Bronchial epithelial cell (primary cell): ENCODE measurements around the gene ZNF423. TPM values are rescaled to one million over a fixed set of nuclear protein-coding genes. Genes with fewer than 3 reads are reported as not detected.

Experiments used
- DNase-seq: peaks from one replicate; pipeline ENCODE4 v3.0.0-alpha.2; 2010; ENCODE audit warnings: low read depth
- FAIRE-seq: peaks from 2 replicates; lab custom pipeline; 2011; peaks lifted over from hg19 to GRCh38; lab: Jason Lieb, UNC
- H3K27me3 ChIP-seq: 2 replicates; pipeline ENCODE4 v1.5.1; 2011; ENCODE audit warnings: low read length; ENCODE audit not compliant: control insufficient read depth, insufficient read depth
- H3K36me3 ChIP-seq: 2 replicates; pipeline ENCODE4 v1.5.1; 2011; ENCODE audit warnings: low read length; ENCODE audit not compliant: control insufficient read depth, insufficient read depth
- H3K4me3 ChIP-seq: 2 replicates; pipeline ENCODE4 v1.5.1; 2011; ENCODE audit warnings: mild to moderate bottlenecking, low read depth, low read length, control low read depth
- total RNA-seq: library from RNA; depleted of rRNA; stranded (reverse); fragments of >200 nt; gene quantifications from 2 replicates; pipeline ENCODE4 v1.2.1, GENCODE V29; 2014
- TF ChIP-seq, protein P1 (sequence below): IDR thresholded peaks from 2 replicates; pipeline ENCODE4 v1.5.1; 2011; ENCODE audit warnings: mild to moderate bottlenecking, moderate library complexity, low read length, control low read depth, inconsistent platforms; ENCODE audit not compliant: insufficient read depth, severe bottlenecking

The ZNF423 gene
- total RNA-seq, 1 donor from 2014 or later, result under 0.01 TPM

DNA sequence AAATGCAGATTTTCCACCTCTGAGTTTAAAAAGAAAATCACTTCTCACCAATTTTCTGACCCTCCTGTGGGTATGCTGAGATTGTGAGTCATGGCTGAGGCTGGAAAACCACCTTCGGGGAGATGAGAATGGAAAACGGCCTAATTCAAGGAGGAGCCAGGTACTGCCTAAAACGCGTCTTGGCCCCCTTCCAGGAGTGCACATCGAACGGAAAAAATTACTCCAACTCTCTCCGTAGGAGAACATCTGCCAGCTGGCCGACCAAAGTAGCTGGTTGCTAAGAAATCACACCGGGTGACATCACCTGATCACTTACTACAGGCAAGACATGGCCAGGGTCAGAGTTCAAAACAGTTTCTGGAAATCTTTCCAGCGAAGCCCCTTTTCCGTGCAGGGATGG lies 107.6 kb downstream of the ZNF423 start:
- FAIRE-seq, result no peak

GRCh38 chr16:49747654-49748053 lies 108.3 kb downstream of the ZNF423 start:
- H3K36me3 ChIP-seq, result no peaks in the 10 kb centered on the region
- H3K27me3 ChIP-seq, result no peaks in the 10 kb centered on the region
- TF ChIP-seq, protein P1, sequence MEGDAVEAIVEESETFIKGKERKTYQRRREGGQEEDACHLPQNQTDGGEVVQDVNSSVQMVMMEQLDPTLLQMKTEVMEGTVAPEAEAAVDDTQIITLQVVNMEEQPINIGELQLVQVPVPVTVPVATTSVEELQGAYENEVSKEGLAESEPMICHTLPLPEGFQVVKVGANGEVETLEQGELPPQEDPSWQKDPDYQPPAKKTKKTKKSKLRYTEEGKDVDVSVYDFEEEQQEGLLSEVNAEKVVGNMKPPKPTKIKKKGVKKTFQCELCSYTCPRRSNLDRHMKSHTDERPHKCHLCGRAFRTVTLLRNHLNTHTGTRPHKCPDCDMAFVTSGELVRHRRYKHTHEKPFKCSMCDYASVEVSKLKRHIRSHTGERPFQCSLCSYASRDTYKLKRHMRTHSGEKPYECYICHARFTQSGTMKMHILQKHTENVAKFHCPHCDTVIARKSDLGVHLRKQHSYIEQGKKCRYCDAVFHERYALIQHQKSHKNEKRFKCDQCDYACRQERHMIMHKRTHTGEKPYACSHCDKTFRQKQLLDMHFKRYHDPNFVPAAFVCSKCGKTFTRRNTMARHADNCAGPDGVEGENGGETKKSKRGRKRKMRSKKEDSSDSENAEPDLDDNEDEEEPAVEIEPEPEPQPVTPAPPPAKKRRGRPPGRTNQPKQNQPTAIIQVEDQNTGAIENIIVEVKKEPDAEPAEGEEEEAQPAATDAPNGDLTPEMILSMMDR, result no peak
- H3K4me3 ChIP-seq, result no peak overlapping the region
- DNase-seq, result no peak
- FAIRE-seq, result no peak

More for the DNA sequence above, 107.6 kb downstream of the ZNF423 start:
- no peak for DNase-seq
- Histone ChIP-seq H3K27me3 (no peaks in the 10 kb centered on the region), H3K4me3 (no peak overlapping the region), H3K36me3 (no peaks in the 10 kb centered on the region)
- TF ChIP-seq, protein P1, result no peak

DNA sequence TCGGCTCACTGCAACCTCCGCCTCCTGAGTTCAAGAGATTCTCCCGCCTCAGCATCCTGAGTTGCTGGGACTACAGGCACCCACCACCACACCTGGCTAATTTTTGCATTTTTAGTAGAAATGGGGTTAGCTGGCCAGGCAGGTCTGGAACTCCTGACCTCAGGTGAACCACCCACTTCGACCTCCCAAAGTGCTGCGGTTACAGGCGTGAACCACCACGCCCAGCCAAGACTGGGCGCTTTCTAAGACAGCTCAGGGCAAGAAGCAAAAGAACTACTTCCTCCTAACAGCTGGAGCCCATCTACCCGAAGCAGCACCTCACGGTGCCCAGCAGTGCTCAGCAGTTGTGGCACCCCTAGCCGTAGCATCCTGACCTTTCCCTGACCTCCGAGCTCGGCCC lies 109.4 kb downstream of the ZNF423 start:
- no peaks in the 10 kb centered on the region for H3K27me3 ChIP-seq
- no peak overlapping the region for H3K4me3 ChIP-seq
- TF ChIP-seq, protein P1, result no peak
- DNase-seq (no peak), FAIRE-seq (no peak)
- no peaks in the 10 kb centered on the region for H3K36me3 ChIP-seq

DNA sequence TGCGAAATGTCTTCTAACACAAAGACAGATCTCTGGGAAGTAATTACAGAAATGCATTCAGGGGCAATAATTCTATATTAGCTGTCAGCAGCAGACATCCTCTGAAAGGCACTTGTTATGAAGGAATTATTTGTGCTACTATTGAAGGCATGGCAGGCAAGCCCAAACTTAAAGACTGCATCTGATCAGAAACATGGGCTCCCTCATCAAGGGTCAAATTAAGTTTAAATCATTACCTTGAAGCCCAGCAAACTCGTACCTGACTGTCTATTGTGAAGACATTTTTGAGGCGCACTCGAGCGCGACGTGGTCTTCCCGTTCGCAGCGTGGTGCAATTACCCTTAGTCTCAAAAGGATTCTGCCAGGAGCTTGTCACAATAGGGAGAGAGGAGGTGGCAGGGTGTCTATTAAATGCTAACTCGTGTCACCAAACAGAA lies 110.6 kb downstream of the ZNF423 start:
- Histone ChIP-seq H3K4me3 (no peak overlapping the region), H3K27me3 (no peaks in the 10 kb centered on the region), H3K36me3 (no peaks in the 10 kb centered on the region)
- DNase-seq (no peak), FAIRE-seq (no peak)
- TF ChIP-seq, protein P1, result no peak

DNA sequence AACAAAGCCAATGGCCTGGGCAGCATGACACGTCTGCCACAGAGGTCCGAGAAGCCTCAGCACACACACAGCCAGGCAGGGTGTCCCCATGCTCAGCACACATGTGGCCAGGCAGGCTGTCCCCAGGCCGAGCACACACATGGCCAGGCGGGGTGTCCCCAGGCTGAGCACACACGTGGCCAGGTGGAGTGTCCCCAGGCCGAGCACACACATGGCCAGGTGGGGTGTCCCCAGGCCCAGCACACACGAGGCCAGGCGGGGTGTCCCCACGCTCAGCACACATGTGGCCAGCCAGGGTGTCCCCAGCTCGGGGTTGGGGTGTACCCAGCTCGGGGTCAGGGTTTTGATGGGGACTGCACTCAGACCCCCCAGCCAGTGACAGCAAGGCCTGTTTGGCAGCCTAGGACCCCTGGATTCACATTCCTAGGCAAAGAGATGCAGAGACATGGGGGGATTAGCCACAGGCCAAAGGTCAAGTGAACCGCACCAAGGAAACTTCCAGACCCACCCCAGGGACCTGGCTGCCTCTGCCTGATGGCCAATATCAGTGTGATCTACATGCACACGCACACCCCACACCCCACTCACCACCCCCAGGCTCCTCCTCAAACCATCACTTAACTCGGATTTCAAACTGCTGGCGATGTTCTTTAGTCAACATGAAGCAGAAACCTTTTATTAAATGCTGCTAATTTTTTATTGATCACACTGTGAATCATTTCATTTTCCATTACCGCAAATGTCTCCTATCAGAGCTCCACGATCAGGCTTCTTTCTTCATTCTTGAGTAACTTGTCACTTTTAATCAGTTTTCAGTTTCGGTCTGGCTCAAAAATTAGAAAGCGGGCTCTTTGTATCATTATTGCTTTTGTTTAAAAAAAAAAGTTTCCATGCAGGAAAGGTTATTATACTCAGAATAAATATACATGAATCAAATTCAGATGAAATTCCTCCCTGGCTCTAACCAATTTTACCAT lies 111.4 kb downstream of the ZNF423 start:
- DNase-seq (no peak), FAIRE-seq (no peak)
- TF ChIP-seq, protein P1, result no peak

More for the DNA sequence above, 111.4 kb downstream of the ZNF423 start:
- Histone ChIP-seq H3K4me3 (no peak overlapping the region), H3K36me3 (no peaks in the 10 kb centered on the region), H3K27me3 (no peaks in the 10 kb centered on the region)
